NCI-H524 (cell line): Measurements from ENCODE around the gene RNF115.
A peak's percentile ranks its signal among the peaks of the same experiment; 100 is the strongest.
"Not testable (repeated sequence)": the region's sequence is repeated elsewhere in the genome, so short reads cannot be mapped to it uniquely, and the experiment has no call there.

ENCODE experiments used
- DNase-seq, 2 experiments: peaks; one replicate each; lab custom pipeline; 2025; lab: John Stamatoyannopoulos, UW

The RNF115 gene

DNA sequence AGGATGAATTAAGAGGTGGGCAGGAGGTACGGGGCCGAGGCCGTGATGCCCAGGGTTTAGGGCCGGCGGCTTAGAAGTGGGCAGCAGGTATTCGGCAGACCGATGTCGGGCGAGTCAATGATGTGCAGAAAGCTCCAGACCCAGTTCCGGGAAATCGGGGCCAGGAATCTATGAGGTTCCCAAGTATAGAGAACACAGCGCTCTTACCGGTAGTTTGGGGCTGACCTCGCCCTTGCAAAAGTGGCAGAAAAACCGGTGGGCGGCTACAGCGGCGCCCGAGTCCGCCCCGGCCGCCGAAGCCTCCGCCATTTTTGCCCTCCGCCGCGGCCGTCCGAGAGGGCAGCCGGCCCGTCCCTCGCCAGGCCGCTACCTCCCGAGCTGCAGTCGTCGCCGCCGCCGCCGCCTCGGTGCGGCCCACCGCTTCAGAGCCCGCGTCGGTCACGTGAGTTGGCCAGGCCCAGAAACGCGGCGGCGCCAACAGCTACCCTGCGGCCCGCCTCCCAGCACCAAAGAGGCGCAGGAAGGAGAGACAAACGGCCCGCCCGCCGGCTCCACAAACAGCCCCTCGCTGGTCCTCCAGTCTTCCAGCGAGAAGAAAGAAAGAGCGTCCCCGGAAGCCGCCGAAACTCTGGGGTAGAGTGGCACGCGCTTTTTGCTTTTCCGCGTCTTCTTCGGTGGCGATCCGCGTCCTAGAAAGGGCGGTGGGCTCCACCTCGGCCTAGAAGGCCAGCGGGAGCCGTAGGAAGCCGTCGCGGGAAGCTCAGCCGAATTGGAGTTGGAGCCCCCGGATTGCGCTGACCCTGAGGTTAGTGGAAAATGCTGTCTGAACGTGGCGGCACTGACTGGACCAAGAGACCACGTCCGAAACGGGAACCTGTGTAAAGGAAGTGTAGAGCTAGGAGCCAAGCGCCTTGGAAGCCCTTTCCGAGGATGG, at the start of gene RNF115, which contains the start of gene POLR3C:
Gene RNF115 (minus strand): TSS at position 531 of the 934 bp plus-strand sequence. CDS start 222 bp downstream, at position 309.
Gene POLR3C (plus strand): TSS at position 636 of the 934 bp plus-strand sequence. CDS start 1,577 bp downstream, outside the sequence.
- peak; percentile 81 to 87 for DNase-seq

DNA sequence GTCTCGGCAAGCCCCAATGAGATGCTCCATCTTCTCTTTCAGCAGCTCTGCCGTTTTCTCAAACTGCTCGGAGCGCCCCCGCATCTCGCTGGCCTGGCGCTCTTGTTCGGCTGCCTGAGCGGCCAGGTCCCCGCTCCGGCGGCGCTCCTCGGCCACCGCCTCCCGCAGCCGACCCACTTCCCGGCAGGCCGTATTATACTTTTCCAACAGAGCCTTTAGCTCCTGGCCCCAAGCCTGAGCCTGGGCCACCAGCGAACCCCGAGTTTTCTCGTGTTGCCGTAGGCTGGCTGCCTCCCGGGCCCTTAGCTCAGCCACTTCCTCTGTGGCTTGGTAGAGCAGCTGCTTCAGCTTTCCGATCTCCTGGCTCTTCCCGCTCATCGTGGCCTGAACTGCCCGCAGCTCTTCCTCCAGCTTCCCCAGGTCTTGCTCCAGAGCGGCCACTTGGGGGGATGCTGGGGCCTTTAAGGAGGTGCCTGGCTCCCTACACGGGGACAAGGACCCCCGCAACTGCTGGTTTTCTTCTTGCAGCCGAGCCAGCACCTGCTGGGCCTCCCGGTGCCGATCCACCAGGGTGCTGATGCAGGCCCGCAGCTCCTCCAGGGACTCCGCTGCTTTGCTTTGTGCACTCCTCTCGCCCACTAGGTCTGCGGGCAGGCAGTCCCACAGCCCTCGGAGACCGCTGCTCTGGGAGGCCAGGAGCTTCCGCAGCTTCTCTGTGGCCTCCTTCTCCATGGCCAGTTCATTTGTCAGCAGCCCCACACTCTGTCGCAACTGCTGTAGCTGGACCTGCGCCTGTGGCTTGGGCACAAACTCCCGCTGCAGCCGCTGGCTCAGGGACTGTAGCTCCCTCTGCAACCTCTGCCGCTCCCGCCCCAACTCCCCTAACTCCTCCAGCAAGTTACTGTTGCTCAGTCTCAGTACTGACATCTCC, 48.4 kb upstream of the RNF115 start:
- DNase-seq, result no peak

DNA sequence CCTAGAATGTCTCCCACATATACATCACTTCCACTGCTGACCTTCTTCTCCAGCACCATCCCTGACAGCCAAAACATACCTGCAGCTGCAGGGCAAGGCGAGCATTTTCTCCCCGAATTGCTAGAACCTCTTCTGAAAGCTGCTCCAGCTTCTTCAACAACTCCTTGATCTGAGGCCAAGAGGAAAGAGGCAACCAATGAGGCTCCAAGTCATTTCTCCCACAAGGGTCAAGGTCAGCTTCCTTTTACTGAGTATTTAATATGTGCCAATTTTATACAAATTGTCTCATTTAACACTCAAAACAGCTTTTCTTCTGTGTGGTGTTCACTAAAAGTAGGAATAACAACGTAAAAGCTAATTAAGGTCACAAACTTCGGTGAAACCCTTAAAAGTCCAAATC, 44.3 kb upstream of the RNF115 start:
- no peak for DNase-seq

DNA sequence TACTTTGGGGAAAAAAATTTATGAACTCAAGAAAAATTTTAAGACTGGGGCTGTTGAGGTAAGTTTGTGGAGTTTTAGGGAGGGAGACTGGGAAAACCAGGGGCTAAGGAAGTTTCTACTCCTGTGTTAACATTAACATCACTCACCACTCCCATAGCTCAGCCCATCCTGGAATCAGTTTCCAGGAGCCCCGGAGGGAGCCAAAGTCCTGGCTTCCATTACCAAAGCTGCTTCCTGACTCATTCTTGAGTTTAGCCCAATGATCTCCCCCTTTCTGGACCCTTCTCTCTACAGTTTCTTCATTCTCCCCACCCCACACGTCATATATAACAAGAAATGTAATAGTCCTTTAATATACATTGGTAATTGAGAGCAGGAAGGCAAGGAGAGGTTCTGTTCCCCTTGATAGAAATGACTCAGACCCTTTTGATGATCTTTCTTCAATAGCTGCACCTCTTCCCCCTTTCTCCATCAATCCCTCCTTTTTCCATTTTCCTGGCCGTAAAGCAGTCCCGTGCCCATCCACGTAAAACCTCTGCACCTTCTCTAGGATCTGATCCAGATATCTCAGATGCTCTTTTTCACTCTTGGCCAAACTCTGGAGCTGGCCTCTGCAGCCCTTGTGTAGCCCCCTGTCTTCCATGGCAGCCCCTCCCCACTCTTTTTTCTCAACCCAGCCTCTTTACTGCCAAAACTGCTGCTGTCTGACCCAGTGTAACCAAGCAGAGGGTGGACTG, 39.6 kb upstream of the RNF115 start:
- no peak for DNase-seq

DNA sequence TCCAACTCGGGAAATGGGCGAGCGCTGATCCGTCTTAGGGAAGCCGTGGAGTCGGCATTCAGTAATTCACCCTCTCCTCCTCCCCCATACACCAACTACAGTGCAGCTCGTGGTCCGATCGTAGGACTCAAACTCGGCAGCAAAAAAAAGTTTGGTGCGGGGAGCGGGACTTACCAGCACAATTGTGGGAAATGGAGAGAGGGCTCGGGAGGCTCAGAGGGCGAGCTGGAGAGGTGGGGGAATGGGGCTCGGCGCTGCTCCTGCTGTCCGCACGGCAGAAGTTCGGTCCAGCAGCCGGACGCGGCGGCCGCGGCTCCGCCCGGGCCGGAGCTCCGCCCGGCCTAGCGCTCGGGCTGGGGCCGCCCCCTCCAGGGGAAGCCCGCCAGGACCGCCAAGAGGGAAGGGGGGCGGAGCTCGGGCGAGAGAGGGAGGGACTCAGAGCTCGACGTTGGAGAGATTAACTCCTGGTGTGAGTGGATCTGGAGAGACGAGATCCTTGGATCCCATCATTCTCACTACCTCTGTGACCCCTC, 35.7 kb upstream of the RNF115 start:
- DNase-seq, result peak; percentile 73 to 81

DNA sequence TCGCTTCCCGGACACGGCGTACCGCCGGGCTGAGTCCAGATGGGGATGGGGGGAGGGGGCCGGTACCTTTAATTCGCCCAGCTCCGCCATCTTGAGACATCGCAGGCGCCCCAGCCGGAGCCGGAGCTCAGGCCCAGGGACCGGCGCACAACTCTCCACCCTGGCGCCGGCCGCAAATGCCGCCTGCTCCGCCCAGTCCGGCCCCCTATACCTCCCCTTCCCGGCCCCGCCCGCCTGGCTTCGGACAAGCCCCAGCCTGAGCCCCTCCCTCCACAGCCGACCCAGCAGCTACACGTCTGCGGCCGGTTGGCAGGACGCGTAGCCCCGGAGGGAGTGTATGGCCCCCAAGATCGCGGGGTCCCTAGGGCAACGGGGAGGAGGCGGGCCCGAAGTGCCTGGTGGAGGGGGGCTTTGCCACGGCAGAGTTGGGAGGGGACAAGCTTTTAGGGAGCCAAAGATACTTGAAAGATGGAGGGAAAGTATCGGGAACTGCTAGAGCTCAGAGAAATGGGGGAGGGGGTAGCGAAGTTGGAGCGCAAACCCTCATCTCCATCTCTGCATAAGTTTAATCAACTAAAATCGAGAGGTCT, 35.1 kb upstream of the RNF115 start, which contains the start of gene PIAS3:
Gene PIAS3 (minus strand): TSS at position 181 of the 590 bp plus-strand sequence. CDS start 91 bp downstream, at position 90.
- DNase-seq, result peak; percentile 82 to 87

DNA sequence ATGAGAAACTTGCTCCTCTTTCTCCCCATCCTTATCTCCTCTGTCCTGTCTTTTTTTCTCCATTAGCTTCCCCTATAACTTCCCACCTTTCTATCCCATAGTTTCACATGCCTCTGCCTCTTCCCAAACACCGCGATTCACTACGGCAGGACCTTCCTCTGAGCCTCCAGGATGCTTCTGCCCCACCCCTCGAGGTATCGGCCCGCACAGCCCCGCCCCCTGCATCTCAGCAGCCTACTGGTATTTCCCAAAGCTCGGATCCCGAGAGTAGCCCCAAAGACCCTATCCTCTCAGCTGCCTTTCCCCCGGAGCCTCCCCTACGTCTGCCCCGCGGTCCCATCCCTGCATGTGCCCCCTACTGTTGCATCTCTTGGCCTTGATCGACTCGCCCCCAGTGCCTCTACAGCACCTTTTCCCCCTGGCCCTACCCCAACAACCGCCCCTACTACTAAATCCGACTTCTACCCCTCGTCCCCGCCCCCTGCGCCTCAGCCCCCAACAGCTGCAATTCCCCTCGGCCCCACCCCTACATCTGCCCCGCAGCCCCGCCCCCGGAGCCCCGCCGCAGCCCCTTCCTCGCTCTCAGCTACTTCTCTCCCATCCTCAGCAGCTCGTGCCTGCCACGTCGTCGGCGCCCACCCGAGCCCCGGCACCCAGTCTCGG, 34.5 kb upstream of the RNF115 start:
- DNase-seq, result peak; percentile 60 to 62

DNA sequence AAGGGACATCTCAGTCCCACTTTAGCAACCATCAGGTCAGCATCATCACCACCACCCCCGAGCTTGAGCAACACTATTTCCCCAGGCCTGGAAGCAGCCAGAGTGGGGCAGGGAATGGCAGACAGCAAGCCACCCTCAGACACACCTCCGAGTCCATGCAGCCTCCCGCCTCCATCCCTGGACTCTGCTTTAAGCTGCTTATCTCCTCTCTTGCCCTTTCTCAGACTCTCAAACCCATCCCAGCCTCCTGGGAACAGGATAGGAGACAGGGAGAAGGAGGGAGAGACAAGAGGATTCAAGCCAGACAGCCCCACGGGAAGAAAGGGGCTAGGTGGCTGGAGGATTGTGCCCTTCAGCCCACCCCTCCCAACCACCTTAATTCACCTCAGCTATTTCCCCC, 33.3 kb upstream of the RNF115 start:
- DNase-seq, result no peak

DNA sequence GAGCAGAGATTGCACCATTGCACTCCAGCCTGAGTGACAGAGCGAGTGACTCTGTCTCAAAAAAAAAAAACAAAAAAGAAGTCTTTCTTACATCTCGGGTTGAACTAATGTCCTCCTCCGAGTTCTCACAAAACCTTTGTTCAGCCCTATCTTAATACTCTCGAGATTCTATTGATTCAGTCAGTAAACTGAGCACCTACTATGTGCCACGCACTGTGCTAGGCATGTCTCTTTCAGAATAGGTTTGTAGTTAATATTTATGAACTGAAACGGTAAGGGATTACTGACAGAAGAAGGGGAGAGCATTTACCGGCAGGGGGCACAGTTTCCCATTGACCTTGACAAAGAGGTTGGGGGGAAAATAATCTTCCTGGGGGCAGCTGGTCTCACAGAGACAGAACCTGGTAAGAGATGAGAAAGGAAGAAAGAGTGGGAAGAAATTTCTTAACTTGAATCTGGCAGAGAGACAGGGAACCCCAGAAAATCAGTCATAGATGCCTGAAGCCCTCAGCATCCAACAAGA, 31.6 kb upstream of the RNF115 start:
- DNase-seq, result no peak

DNA sequence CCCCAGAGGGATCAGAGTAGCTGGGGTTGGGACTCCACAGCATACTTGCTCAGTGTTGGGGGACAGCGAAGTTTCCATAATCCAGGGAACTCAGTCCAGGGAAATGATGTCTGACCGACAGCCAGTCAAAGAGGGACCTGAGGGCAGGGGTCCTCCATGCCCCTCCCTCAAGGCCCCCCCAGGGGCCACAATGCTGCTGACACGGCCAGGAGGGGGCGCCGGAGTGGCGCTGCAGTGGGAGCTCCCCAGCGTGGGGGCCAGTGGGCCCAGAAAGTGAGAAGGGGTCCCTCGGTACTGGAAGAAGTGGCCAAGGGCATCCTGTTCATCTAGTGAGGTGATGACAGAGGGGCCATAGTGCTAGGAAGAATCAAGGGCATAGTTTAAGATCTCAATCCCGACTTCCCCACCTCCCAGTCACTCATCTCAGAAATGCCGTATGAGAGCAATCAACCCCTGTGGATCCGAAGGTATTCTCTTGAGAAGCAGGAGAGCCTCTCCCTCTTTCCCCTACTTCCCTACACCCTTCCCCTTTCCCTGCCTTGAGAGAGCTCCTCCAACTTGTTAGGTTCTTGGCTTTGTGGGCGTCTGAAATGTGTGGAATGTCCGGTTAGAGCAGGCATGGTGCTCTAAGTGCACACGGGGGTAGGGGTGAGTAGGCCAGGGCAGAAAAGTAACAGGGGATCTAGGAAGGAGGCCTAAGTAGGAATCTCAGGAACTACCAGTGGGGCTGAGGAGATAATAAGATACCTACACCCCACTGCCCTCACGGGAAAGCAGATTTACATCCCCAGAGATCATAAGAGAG, 25.7 kb upstream of the RNF115 start:
- DNase-seq, result no peak

DNA sequence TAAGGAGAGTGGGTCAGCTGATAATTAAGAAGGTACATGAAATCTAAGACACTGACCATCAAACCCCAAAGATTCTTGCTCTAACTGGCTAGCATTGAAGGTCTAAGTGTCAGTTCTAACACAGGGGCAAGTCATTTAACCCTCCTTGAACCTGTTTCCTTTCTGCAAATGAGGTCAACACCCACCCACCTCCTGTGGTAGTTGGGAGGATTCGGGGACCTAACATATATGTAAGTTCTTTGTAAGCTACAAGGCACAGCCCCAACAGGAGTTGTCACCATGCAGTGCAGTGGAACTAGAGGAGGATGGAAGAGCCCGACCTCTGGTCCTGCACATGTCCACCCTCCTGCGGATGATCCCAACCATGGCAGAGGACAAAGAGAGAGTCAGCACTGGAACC, 23.9 kb upstream of the RNF115 start:
- DNase-seq, result no peak

DNA sequence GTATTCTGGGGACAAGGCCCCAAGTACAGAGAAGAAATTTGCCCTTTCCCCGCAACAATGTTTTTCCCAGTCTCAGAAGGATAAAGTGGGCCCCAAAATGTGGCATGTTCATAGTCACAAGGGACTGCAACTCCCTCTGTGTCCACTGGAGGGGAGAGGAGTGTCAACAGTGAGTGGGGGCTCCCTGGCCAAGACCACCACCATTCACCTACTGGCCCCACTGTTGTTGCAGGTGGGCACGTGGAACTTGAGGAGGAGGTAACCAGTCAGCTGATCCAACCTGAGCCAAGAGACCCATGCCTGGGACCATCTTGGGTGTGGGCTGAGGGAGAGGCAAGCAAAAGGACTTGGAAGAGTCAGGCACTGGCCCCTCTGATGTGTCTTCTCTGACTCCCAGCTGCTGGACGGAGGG, 22.3 kb upstream of the RNF115 start:
- DNase-seq, result peak in 1 of 2 experiments; percentile 25

DNA sequence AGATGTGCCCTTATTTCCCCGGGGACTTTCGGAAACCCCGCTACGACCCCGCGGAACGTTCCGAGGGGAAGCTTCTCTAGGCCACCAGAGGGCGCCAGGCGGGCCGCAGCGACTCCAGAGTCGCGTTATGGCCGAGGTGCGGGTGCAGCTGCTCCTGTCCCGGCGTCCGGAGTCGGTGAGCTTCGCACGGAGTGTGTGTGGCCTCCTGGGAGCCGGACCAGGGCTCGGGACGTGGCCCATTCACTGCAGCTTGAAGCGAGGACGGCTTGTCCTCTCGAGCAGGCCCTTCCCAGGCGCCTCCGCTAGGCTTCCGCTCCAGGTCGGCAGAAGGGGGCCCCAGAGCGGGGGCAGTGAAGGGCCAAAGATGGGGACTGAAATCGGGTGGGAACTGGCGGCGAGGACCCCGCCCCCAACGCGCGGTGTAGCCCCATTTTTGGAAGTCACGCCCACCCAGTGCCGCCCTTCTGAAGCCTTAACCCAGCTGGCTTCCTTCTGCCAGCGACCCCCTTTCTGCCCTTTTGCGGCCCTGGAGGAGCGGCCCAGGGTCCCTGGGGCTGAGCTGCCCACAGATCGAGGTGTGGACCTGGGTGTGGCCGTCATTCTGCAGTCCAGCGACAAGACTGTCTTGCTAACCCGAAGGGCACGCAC, 21.7 kb upstream of the RNF115 start, which contains the start of gene NUDT17:
Gene NUDT17 (plus strand): TSS at position 117 of the 648 bp plus-strand sequence. CDS start 11 bp downstream, at position 128.
- DNase-seq, result peak; percentile 59 to 74

DNA sequence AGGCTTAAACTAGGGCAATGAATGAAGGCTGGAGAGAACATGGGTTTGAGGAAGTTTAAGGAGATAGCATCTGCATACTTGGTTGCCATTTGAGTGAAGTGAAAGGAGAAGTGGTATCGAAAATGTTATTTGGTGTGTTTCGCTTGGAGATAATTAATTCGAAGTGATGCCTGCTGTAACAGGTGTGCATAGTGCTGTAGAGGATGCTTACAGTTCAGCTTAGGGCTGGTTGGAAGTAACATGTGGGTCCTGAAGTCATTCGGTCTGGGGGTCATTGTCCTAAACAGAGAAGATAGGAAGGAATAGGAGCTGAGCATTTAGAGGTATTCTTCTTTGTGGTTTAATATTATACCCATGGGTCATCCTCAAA, 21.2 kb upstream of the RNF115 start:
- peak in 1 of 2 experiments; percentile 52 for DNase-seq

DNA sequence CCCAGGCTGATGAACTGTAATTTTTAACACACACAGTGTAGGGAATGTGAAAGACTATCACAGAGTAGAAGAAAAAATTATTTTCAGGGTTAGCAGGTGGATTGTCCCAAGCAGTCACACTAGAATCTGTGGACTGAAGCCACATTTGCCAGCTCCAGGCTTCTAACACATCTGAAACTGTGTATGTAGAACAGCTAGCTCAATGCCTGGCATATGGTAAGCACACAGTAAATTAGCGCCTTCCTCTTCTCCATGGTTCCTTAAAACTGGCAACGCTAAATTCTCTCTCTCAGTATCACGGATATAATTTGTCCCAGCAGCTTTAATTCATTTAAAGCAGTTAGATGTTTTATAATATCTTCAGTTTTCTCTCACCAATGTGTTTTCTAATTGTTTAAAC, 19.1 kb upstream of the RNF115 start:
- DNase-seq, result no peak

DNA sequence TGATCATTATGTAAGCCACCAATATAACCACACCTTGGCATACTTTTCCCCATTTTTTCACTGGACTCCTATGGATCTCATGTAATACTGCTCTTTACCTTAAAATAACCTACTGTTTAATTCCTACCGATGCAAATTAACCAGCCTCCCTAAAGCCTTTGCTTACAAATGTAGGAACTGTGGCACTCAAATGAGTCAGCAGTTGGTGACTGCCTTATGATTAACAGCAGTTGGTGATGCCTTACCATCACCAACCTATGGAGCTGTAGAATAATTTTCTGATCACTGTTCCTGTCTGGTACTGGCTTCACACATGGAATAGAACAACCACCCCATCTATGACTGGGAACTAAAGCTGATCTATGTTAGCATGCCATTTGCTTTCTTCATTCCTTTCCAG, 13.8 kb upstream of the RNF115 start:
- DNase-seq, result no peak

DNA sequence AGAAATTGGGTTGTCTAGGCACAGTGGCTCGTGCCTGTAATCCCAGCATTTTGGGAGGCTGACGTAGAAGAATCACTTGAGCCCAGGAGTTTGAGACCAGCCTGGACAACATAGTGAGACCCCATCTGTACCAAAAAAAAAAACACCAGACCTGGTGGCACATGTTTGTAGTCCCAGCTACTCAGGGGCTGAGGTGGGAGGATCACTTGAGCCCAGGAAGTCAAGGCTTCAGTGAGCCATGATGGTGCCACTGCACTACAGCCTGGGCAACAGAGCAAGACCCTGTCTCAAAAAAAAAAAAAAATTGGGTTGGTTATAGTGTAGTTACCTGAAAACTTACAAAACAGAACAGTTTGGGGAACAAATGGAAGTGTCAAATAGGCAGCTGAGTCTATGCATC, 6.9 kb upstream of the RNF115 start:
- DNase-seq, result not testable (repeated sequence)

DNA sequence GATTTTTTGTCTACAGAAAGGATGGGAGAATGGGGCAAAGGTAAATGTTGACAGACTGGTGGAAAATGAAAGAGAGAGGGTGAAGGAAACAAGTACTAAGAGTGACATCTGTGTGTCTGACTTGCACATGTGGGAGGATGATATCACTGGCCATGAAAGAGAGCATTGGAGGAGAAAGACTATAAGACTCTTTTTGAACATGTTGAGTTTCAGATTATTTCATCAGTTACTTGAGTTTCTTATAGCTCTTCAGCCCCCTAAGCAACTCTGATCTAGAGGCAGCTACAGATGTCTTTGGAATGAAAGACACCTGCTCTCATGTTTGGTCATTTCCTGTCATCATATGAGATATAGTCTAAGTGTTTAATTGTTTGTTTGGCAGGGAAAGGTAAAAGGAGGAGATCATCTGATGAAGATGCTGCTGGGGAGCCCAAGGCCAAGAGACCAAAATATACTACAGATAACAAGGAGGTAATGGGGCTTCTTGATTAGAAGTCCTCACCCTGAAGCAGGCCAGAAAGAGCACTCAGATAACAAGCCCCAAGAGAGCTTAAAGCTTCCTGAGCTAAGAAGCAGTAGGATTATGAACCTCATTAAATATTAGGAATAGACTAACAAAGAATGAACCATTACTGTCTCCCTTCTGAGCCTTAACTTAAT, 4.6 kb upstream of the RNF115 start:
- DNase-seq, result no peak
